Measurements from ENCODE around the gene EXOSC1. TPM values are rescaled to one million over a fixed set of nuclear protein-coding genes. Genes with fewer than 3 reads are reported as not detected.

Gene EXOSC1
- total and polyA plus RNA-seq, 2 of the 13 experiments (the other 11 are each of a cell fraction or from before 2014, with no cell fraction given), result 36.3 to 39.9 TPM

- TF ChIP-seq ZNF782 (CRISPR knock-in tag; IDR thresholded peaks at IDR 0.05; ENCODE audit: borderline replicate concordance), result no peak
- peak; percentile 89 for TF ChIP-seq ATF7-NPFF (CRISPR knock-in tag; IDR thresholded peaks at IDR 0.05; ENCODE audit: low read depth)
- TF ChIP-seq SOX13 (IDR thresholded peaks at IDR 0.05), result no peak
- TF ChIP-seq SOX13 (CRISPR knock-in tag; conservative IDR thresholded peaks at IDR 0.05 in 1 of 2, IDR thresholded peaks at IDR 0.05 in 1 of 2), result peak in 1 of 2 experiments; percentile 5; a peak in 1 of 4 replicates
- no peak for TF ChIP-seq PAX8 (CRISPR knock-in tag; IDR thresholded peaks at IDR 0.05; ENCODE audit: borderline replicate concordance)
- TF ChIP-seq NFAT5 (CRISPR knock-in tag; IDR thresholded peaks at IDR 0.05), result 0 out of 2 replicates have a peak, but pooled peaks have one; percentile 29
- peak; percentile 68; the same call in 1 of the 2 replicates for TF ChIP-seq KLF11 (CRISPR knock-in tag; IDR thresholded peaks at IDR 0.05)
- TF ChIP-seq ZNF407 (CRISPR knock-in tag; IDR thresholded peaks at IDR 0.05; ENCODE audit: not compliant biosample characterization), result peak; percentile 71
- TF ChIP-seq MTF2 (CRISPR knock-in tag; IDR thresholded peaks at IDR 0.05; ENCODE audit: borderline replicate concordance), result peak; percentile 65; the same call in 1 of the 2 replicates
- 0 out of 2 replicates have a peak, but pooled peaks have one; percentile 71 for TF ChIP-seq CHCHD3 (CRISPR knock-in tag; IDR thresholded peaks at IDR 0.05)
- no peak for TF ChIP-seq ZNF670 (CRISPR knock-in tag; IDR thresholded peaks at IDR 0.05; ENCODE audit: borderline replicate concordance)
- TF ChIP-seq ZNF430 (CRISPR knock-in tag; IDR thresholded peaks at IDR 0.05), result 0 out of 2 replicates have a peak, but pooled peaks have one; percentile 42
- TF ChIP-seq POLR2A (IDR thresholded peaks at IDR 0.05; ENCODE audit: insufficient read depth in 1 of 2, low read depth in 2 of 2, low read length in 2 of 2), result peak; percentile 67 to 81
- TF ChIP-seq ZNF776 (CRISPR knock-in tag; IDR thresholded peaks at IDR 0.05), result 0 out of 2 replicates have a peak, but pooled peaks have one; percentile 39
Measured at GRCh38 chr10:97425964-97426775, 19.6 kb downstream of the EXOSC1 start, which contains the start of gene PGAM1 (continued).

All from HepG2 (cell line).